Left cardiac atrium (tissue), 4 donors: ENCODE measurements around the gene ELL3. TPM values are rescaled to one million over a fixed set of nuclear protein-coding genes. Genes with fewer than 3 reads are reported as not detected.
"Not testable (repeated sequence)": the region's sequence is repeated elsewhere in the genome, so short reads cannot be mapped to it uniquely, and the experiment has no call there.

Source experiments
- ATAC-seq, 2 donors: fragments of 200-7000 bp; cut with Tn5 transposase; one replicate each; pipeline ENCODE4 v1.9.1; 2020; ENCODE audit warnings: mild to moderate bottlenecking in 2 of 2, moderate library complexity in 2 of 2
- DNase-seq: peaks from one replicate; pipeline ENCODE4 v3.0.0-alpha.2; 2020
- intact Hi-C, 2 donors: fragments of 100-400 bp; cut with DNase I; formaldehyde crosslinking; loops; one replicate each; pipeline versions ENCODE4 v1.14.1 to v1.15.1; 2022 to 2023
- long read RNA-seq: library from polyadenylated mRNA; unstranded; transcript quantifications from one replicate; pipeline ENCODE4 v2.0.0, GENCODE V29; 2021
- total RNA-seq, 2 donors: library from RNA; stranded (reverse); fragmentation: NEBNext Ultra II Directional; extraction: Animal tissue kit (Norgen Biotek cat#: 25700); gene quantifications; one replicate each; pipeline ENCODE4 v1.2.1, GENCODE V29; 2021
- donor health status: DM: no; HTN: yes; CAD: no.
- donor health status: DM: no; HTN: yes; CAD: no; lungs with severe emphysema.
- donor health status: DM: yes; HTN: yes; CAD: no.
- donor health status: Dilated cardiomyopathy.

The ELL3 gene, protein sequence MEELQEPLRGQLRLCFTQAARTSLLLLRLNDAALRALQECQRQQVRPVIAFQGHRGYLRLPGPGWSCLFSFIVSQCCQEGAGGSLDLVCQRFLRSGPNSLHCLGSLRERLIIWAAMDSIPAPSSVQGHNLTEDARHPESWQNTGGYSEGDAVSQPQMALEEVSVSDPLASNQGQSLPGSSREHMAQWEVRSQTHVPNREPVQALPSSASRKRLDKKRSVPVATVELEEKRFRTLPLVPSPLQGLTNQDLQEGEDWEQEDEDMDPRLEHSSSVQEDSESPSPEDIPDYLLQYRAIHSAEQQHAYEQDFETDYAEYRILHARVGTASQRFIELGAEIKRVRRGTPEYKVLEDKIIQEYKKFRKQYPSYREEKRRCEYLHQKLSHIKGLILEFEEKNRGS
- total RNA-seq = 1 to 10 TPM in 1 of 2 donors, under 1 TPM in 1; 0.47 to 1.6 TPM
- long read RNA-seq = 0 reads

- DNase-seq (peak; percentile 83), ATAC-seq (peak; percentile 86 to 91)
- intact Hi-C loops = loop anchor here in 1 of 2 donors (1.0 kb wide), 1 partner anchor 15 kb away; no protein-coding TSS in a partner anchor
Measured at GRCh38 chr15:43776718-43777266, at the start of gene ELL3. TSS of gene ELL3 (minus strand) at chr15:43776966. CDS start at chr15:43776901, 65 bp downstream.

- DNase-seq (no peak), ATAC-seq (no peak)
- intact Hi-C loops = no loop called here
Measured at GRCh38 chr15:43826029-43826507, 49.3 kb upstream of the ELL3 start.

DNA sequence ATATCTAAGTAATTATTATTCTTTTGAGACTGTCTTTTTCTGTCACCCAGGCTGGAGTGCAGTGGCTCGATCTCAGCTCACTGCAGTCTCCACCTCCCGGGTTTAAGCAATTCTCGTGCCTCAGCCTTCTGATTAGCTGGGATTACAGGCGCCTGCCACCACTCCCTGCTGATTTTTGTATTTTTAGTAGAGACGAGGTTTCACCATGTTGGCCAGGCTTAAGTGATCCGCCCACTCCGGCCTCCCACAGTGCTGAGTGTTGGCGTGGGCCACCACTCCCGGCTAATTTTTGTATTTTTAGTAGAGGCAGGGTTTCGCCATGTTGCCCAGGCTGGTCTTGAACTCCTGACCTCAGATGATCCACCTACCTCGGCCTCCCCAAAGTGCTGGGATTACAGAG, 48.5 kb upstream of the ELL3 start:
- DNase-seq, ATAC-seq, intact Hi-C loops: not testable (repeated sequence)

- ATAC-seq (peak; percentile 95 to 96), DNase-seq (peak; percentile 96)
- intact Hi-C loops = no loop called here
Measured at GRCh38 chr15:43824302-43825246, 47.8 kb upstream of the ELL3 start, which contains the start of gene MFAP1. TSS of gene MFAP1 (minus strand) at chr15:43824690. CDS start at chr15:43824569, 121 bp downstream.

DNA sequence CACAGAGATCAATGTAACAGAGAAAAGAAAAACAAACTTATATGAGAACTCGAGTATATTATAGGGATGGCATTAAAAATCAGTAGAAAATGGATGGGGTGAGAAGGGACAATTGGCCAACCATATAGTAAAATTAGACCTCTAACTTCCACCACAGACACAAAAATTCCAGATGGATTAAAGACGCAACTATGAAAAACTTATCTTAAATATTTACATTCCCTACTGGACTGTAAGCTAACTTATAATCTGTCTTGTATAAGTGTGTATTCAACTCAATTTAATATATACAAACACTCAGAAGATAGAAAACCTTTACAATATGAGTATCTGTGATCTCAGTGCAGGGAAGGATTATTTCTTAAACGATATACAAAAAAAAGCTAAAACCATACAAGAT, 44.7 kb upstream of the ELL3 start:
- ATAC-seq (no peak), DNase-seq (no peak)
- intact Hi-C loops = no loop called here

DNA sequence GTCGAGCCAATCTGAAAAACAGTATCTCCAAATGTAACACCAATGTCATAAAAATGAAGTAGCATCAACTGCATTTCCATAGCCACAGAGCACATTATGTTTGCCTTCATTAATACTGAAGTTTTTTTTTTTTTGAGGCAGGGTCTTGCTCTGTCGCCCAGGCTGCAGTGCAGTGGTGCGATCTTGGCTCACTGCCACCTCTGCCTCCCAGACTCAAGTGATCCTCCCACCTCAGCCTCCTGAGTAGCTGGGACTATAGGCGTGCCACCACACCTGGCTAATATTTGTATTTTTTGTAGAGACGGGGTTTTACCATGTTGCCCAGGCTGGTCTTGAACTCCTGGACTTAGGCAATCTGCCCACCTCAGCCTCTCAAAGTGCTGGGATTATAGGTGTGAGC, 38.3 kb upstream of the ELL3 start:
- DNase-seq, intact Hi-C loops, ATAC-seq: not testable (repeated sequence)

- DNase-seq = no peak
- ATAC-seq = no peak
- intact Hi-C loops = no loop called here
Measured at GRCh38 chr15:43808960-43809678, 32.4 kb upstream of the ELL3 start.

- intact Hi-C loops = no loop called here
- DNase-seq = no peak
Measured at GRCh38 chr15:43808435-43808950, 31.7 kb upstream of the ELL3 start.

GRCh38 chr15:43802676-43803075, 25.9 kb upstream of the ELL3 start:
- DNase-seq, ATAC-seq, intact Hi-C loops: not testable (repeated sequence)

More at GRCh38 chr15:43808435-43808950, 31.7 kb upstream of the ELL3 start:
- ATAC-seq = no peak

- intact Hi-C loops = no loop called here
- ATAC-seq (peak; percentile 91 to 97), DNase-seq (peak; percentile 95)
Measured at GRCh38 chr15:43800286-43801141, 23.7 kb upstream of the ELL3 start, which contains the start of gene HYPK. TSS of gene HYPK (plus strand) at chr15:43800599. CDS start at chr15:43800623, 24 bp downstream.

- ATAC-seq (peak in 1 of 2 donors; percentile 7), DNase-seq (no peak)
- intact Hi-C loops = no loop called here
Measured at GRCh38 chr15:43799945-43800285, 23.1 kb upstream of the ELL3 start, which contains the start of gene SERINC4. TSS of gene SERINC4 (minus strand) at chr15:43800220. CDS start at chr15:43799986, 234 bp downstream.

DNA sequence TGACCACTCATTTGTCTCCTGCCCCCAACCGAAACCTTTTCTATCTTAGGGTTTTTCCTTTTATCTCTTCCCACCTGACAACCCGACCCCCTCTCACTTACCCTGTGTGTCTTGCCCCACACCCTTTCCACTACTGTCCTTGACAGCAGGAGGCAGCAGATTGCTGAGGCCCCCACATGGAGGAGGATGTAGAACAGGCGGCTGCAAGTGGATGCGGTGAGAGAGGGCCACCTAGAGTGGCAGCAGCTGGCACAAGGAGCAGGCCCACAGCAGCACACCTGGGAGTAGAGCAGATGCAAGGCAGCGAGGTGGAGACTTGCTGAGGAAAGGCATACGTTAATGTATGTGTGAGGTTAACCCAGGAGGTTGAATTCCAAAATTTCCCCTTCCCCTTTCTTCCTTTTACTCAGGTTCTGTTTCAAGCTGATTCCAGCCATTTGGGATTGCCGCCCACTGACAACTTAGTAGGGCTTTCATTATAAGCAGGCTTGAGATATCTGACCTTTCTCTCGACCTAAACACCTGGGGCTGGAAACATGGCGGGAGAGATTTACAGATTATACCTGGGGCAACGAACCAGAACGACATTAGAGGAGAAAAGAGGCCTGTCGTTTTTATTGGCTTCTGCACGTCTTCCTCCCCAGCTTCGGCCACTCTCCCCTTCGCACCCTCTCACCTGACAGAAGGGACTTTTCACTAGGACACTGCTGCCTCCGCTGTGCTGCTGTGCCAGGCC, 22.6 kb upstream of the ELL3 start:
- DNase-seq (no peak), ATAC-seq (no peak)
- intact Hi-C loops = no loop called here

DNA sequence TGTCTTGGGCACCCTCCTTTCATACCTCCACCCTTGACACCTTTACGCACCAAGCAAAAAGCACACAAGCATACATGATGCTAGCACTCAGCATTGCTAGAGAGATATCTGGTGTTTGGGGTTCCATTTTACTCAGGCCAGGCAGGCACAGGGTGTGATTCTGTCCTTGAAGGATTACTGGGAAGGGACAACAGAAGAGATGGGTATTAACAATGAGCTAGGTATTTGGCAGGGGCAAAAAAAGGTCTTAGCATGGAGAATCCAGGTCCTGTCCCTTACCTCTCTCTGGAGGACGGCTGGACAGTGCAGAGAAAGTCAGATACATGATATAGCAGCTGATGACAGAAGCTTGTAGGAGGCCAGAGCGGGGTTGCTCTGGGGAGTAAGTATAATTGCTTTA, 19.8 kb upstream of the ELL3 start:
- DNase-seq = no peak
- no peak for ATAC-seq
- intact Hi-C loops = no loop called here

- intact Hi-C loops = no loop called here
- no peak for ATAC-seq
- no peak for DNase-seq
Measured at GRCh38 chr15:43795997-43796396, 19.2 kb upstream of the ELL3 start.

- intact Hi-C loops = no loop called here
- ATAC-seq = no peak
- DNase-seq = no peak
Measured at GRCh38 chr15:43795197-43795596, 18.4 kb upstream of the ELL3 start.

GRCh38 chr15:43794269-43795037, 17.7 kb upstream of the ELL3 start:
- DNase-seq (peak; percentile 52), ATAC-seq (no peak)
- intact Hi-C loops = no loop called here
